ENCODE results near the gene IQGAP2. TPM values are rescaled to one million over a fixed set of nuclear protein-coding genes. Genes with fewer than 3 reads are reported as not detected.

Gene IQGAP2
- total and polyA plus RNA-seq, 9 of the 15 experiments (the other 6 are each of a cell fraction or from before 2014, with no cell fraction given), result 8.7 to 23.2 (median 17.4) TPM

- TF ChIP-seq PTRF (tag; IDR thresholded peaks at IDR 0.05), result no peak
- TF ChIP-seq ZNF239 (CRISPR knock-in tag; IDR thresholded peaks at IDR 0.05), result no peak
- TF ChIP-seq BACH1 (tag; IDR thresholded peaks at IDR 0.05), result no peak
- TF ChIP-seq SNIP1 (IDR thresholded peaks at IDR 0.05; ENCODE audit: low read depth), result no peak
- no peak for TF ChIP-seq ZFP1 (CRISPR knock-in tag; IDR thresholded peaks at IDR 0.05)
- no peak for TF ChIP-seq NR0B1 (IDR thresholded peaks at IDR 0.05; ENCODE audit: partially characterized antibody)
- 0 out of 2 replicates have a peak, but pooled peaks have one; percentile 10 for TF ChIP-seq ZNF589 (CRISPR knock-in tag; IDR thresholded peaks at IDR 0.05; ENCODE audit: low read depth)
- no peak for TF ChIP-seq ARID2 (IDR thresholded peaks at IDR 0.05)
- TF ChIP-seq MAX (CRISPR knock-in tag; IDR thresholded peaks at IDR 0.05), result peak; percentile 84
- no peak for TF ChIP-seq GATAD2B (IDR thresholded peaks at IDR 0.05; ENCODE audit: borderline replicate concordance)
- no peak; the same call in 1 of the 2 replicates for TF ChIP-seq EGR1 (conservative IDR thresholded peaks at IDR 0.05)
- no peak for TF ChIP-seq MBD2 (IDR thresholded peaks at IDR 0.05; ENCODE audit: borderline replicate concordance, low read depth)
- TF ChIP-seq ZNF644 (tag; IDR thresholded peaks at IDR 0.05; ENCODE audit: low read depth), result no peak
- TF ChIP-seq HDAC6 (IDR thresholded peaks at IDR 0.05; ENCODE audit: low read depth, low read length), result no peak
- TF ChIP-seq ZKSCAN3 (CRISPR knock-in tag; IDR thresholded peaks at IDR 0.05), result no peak
- TF ChIP-seq ETS2 (tag; IDR thresholded peaks at IDR 0.05; ENCODE audit: borderline replicate concordance, poor library complexity, severe bottlenecking), result no peak
- no peak for TF ChIP-seq ZNF717 (CRISPR knock-in tag; IDR thresholded peaks at IDR 0.05)
- TF ChIP-seq MYC (IDR thresholded peaks at IDR 0.05; ENCODE audit: low read depth, low read length), result peak; percentile 66
- no peak for TF ChIP-seq MYC (CRISPR knock-in tag; IDR thresholded peaks at IDR 0.05; ENCODE audit: borderline replicate concordance, low read depth)
- 0 out of 2 replicates have a peak, but pooled peaks have one; percentile 21 for TF ChIP-seq TCF3 (CRISPR knock-in tag; IDR thresholded peaks at IDR 0.05)
- TF ChIP-seq E4F1 (CRISPR knock-in tag; IDR thresholded peaks at IDR 0.05; ENCODE audit: borderline replicate concordance), result no peak
- TF ChIP-seq TCF15 (CRISPR knock-in tag; IDR thresholded peaks at IDR 0.05), result no peak
- TF ChIP-seq NR2C2 (CRISPR knock-in tag; IDR thresholded peaks at IDR 0.05), result no peak
- peak; percentile 50; the same call in 1 of the 2 replicates for TF ChIP-seq NR2C2 (tag; IDR thresholded peaks at IDR 0.05)
These were observed 1.4 kb downstream of the IQGAP2 start (continued) for GRCh38 chr5:76404223-76405211.
